GM12878 (cell line): ENCODE results near the gene LASP1NB.

Experiments used
- ATAC-seq: fragments of 200-7000 bp; cut with Tn5 transposase; 3 replicates; pipeline ENCODE4 v1.9.1; 2020; ENCODE audit warnings: mild to moderate bottlenecking, moderate library complexity
- BruUV-seq: library from RNA; stranded (reverse); fragments of 400-500 nt; replicated peaks from 2 replicates; lab custom pipeline; 2021; lab: Mats Ljungman, UMichigan
- CTCF ChIA-PET: fragments of 300-600 bp; sonication (Branson Sonifier 250); formaldehyde crosslinking; extraction: SDS; loops from one replicate; lab custom pipeline; 2021; ENCODE audit warnings: inconsistent platforms; lab: Yijun Ruan, JAX
- POLR2A ChIA-PET: fragments of 350-600 bp; formaldehyde crosslinking; extraction: SDS; loops from one replicate; lab custom pipeline; 2021; ENCODE audit warnings: inconsistent platforms; lab: Charles Lee
- RAD21 ChIA-PET: fragments of 300-600 bp; sonication (Branson Sonifier 250); formaldehyde crosslinking; loops from one replicate; lab custom pipeline; 2023; ENCODE audit warnings: antibody characterized with exemption; ENCODE audit not compliant: unreplicated experiment; lab: Charles Lee
- SMC1A ChIA-PET: fragments of 300-600 bp; sonication (Branson Sonifier 250); formaldehyde crosslinking; loops from one replicate; lab custom pipeline; 2023; ENCODE audit not compliant: unreplicated experiment, uncharacterized antibody; lab: Charles Lee
- DNase-seq: peaks from one replicate; pipeline ENCODE4 v3.0.0-alpha.2; 2011; ENCODE audit warnings: low read depth, low spot score
- FAIRE-seq: peaks from 3 replicates; lab custom pipeline; 2011; peaks lifted over from hg19 to GRCh38; lab: Jason Lieb, UNC
- H2AFZ ChIP-seq: 2 replicates; pipeline ENCODE4 v1.6.0; 2011; ENCODE audit warnings: low read depth, low read length, control low read depth; ENCODE audit not compliant: control insufficient read depth
- H3K27ac ChIP-seq: 2 replicates; pipeline ENCODE4 v1.5.1; 2011; ENCODE audit warnings: control low read depth; ENCODE audit not compliant: control insufficient read depth, insufficient read depth
- H3K27me3 ChIP-seq, 2 experiments: replicated peaks in 1 of 2; 2 replicates each; pipeline versions ENCODE4 v1.6.0 to v1.6.1; 2011; ENCODE audit warnings: low read length in 1 of 2; ENCODE audit not compliant: control insufficient read depth in 2 of 2, insufficient read depth in 2 of 2
- H3K36me3 ChIP-seq, 2 experiments: 2 replicates each; pipeline ENCODE4 v1.5.1; 2011; ENCODE audit warnings: low read length in 1 of 2; ENCODE audit not compliant: control insufficient read depth in 2 of 2, insufficient read depth in 2 of 2
- H3K4me1 ChIP-seq: 2 replicates; pipeline ENCODE4 v1.6.1; 2011; ENCODE audit warnings: mild to moderate bottlenecking, low read length, moderate library complexity, mixed read lengths; ENCODE audit not compliant: control insufficient read depth, insufficient read depth
- H3K4me2 ChIP-seq: 2 replicates; pipeline ENCODE4 v1.6.0; 2011; ENCODE audit warnings: control low read depth; ENCODE audit not compliant: control insufficient read depth, insufficient read depth
- H3K4me3 ChIP-seq: fragments of 200-600 bp; sonication (generic); 2 replicates; pipeline ENCODE4 v1.5.1; 2016
- H3K79me2 ChIP-seq: 2 replicates; pipeline ENCODE4 v1.6.0; 2011; ENCODE audit warnings: low read length; ENCODE audit not compliant: control insufficient read depth, insufficient read depth
- H3K9ac ChIP-seq: 2 replicates; pipeline ENCODE4 v1.8.0; 2011; ENCODE audit warnings: low read length, control low read depth, mixed read lengths; ENCODE audit not compliant: control insufficient read depth, insufficient read depth
- H3K9me3 ChIP-seq: replicated peaks from 3 replicates; pipeline ENCODE4 v1.5.1; 2011; ENCODE audit warnings: mild to moderate bottlenecking, low read length; ENCODE audit not compliant: control insufficient read depth, insufficient read depth
- H4K20me1 ChIP-seq: 2 replicates; pipeline ENCODE4 v1.6.0; 2011; ENCODE audit not compliant: control insufficient read depth, insufficient read depth
- IKZF2 ChIP-seq, 2 experiments: fragments of 450-650 bp; IDR thresholded peaks; 2 replicates each; pipeline ENCODE4 v1.6.1; 2017; ENCODE audit warnings: mild to moderate bottlenecking in 2 of 2, moderate library complexity in 2 of 2
- MEF2B ChIP-seq: fragments of 450-650 bp; IDR thresholded peaks from 2 replicates; pipeline ENCODE4 v1.6.1; 2018; ENCODE audit warnings: mild to moderate bottlenecking, moderate library complexity; ENCODE audit not compliant: partially characterized antibody, poor library complexity, severe bottlenecking
- NR2C2 ChIP-seq: IDR thresholded peaks from 2 replicates; pipeline ENCODE4 v1.6.1; 2011; ENCODE audit warnings: borderline replicate concordance, low read depth; ENCODE audit not compliant: control insufficient read depth, insufficient read length
- SP1 ChIP-seq: IDR thresholded peaks from one replicate; pipeline ENCODE4 v1.6.1; 2011; ENCODE audit warnings: low read depth, low read length
- SUPT20H ChIP-seq: IDR thresholded peaks from 2 replicates; pipeline ENCODE4 v1.6.1; 2011; ENCODE audit warnings: low read depth, mild to moderate bottlenecking, low read length, moderate library complexity, borderline replicate concordance; ENCODE audit not compliant: control insufficient read depth
- WGBS: methylation state at CpG from one replicate; pipeline ENCODE4 v1.1.6; 2016; ENCODE audit warnings: low lambda C conversion rate; ENCODE audit not compliant: insufficient replicate concordance, insufficient coverage; ENCODE audit errors: missing lambda C conversion rate; 5-methylcytosine and 5-hydroxymethylcytosine counted together
- in situ Hi-C: fragments of 300-500 bp; cut with MboI; formaldehyde crosslinking; loops from 9 replicates; pipeline ENCODE4 v1.14.3; 2018; ENCODE audit warnings: mixed read lengths
- intact Hi-C: fragments of 100-400 bp; cut with micrococcal nuclease; formaldehyde crosslinking; loops from one replicate; pipeline ENCODE4 v1.14.2; 2022; ENCODE audit not compliant: unreplicated experiment
- TF ChIP-seq, protein P1 (sequence below): IDR thresholded peaks from 2 replicates; pipeline ENCODE4 v1.6.1; 2011; ENCODE audit warnings: low read depth, low read length, improper control_type of control experiment, borderline replicate concordance

LASP1NB gene

GRCh38 chr17:38905375-38905774 is 20.0 kb upstream of the LASP1NB start:
- BruUV-seq = no TSS peak
- Histone ChIP-seq H4K20me1 (no peaks in the 10 kb centered on the region), H2AFZ (no peak overlapping the region), H3K79me2 (peaks cover 2% of the 10 kb centered on the region), H3K27ac (no peak overlapping the region), H3K9ac (no peak overlapping the region), H3K4me2 (no peak overlapping the region), H3K27me3 (no peaks in the 10 kb centered on the region), H3K4me3 (no peak overlapping the region), H3K36me3 (peaks cover 8 to 16% of the 10 kb centered on the region in 2 experiments), H3K4me1 (peaks cover 5% of the 10 kb centered on the region), H3K9me3 (no peaks in the 10 kb centered on the region)
- intact Hi-C loops (no loop called here), in situ Hi-C loops (no loop called here)
- WGBS = 60% methylated on average over 10 of the region's 10 CpGs
- CTCF ChIA-PET = no interaction called here
- FAIRE-seq = no peak
- POLR2A ChIA-PET = interaction anchor here (0.7 kb wide), 1 partner anchor 206 kb away, joined by 4 read pairs; no protein-coding TSS in a partner anchor
- DNase-seq = no peak
- SMC1A ChIA-PET = no interaction called here
- RAD21 ChIA-PET = no interaction called here
- no peak for ATAC-seq
- no peak for TF ChIP-seq MEF2B
- no peak for TF ChIP-seq IKZF2 (IDR thresholded peaks at IDR 0.05)
- no peak for TF ChIP-seq NR2C2
- no peak for TF ChIP-seq SUPT20H
- TF ChIP-seq SP1 = no peak
- TF ChIP-seq, protein P1, sequence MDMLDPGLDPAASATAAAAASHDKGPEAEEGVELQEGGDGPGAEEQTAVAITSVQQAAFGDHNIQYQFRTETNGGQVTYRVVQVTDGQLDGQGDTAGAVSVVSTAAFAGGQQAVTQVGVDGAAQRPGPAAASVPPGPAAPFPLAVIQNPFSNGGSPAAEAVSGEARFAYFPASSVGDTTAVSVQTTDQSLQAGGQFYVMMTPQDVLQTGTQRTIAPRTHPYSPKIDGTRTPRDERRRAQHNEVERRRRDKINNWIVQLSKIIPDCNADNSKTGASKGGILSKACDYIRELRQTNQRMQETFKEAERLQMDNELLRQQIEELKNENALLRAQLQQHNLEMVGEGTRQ = no peak
